Body of pancreas (tissue), 4 donors: ENCODE data around the gene EHBP1. TPM values are rescaled to one million over a fixed set of nuclear protein-coding genes. Genes with fewer than 3 reads are reported as not detected.
A peak's percentile ranks its signal among the peaks of the same experiment; 100 is the strongest.

Experiments used
- ATAC-seq: fragments of 150-250 bp; one replicate; pipeline ENCODE4 v1.9.1; 2016
- DNase-seq, 4 donors: peaks; one replicate each; pipeline ENCODE4 v3.0.0-alpha.2; 2019
- H3K27ac ChIP-seq, 4 donors: fragments of 200-600 bp; sonication (generic); 1 replicate in 3 of 4; 2 replicates in 1 of 4; pipeline versions ENCODE4 v1.5.1 to v1.6.1; 2016 to 2019; ENCODE audit warnings: mild to moderate bottlenecking in 1 of 4, mixed read lengths in 1 of 4, moderate library complexity in 1 of 4
- H3K27me3 ChIP-seq, 2 donors: fragments of 200-600 bp; sonication (generic); one replicate each; pipeline ENCODE4 v1.6.0; 2016; ENCODE audit warnings: mild to moderate bottlenecking in 1 of 2
- H3K36me3 ChIP-seq, 2 donors: fragments of 200-600 bp; sonication (generic); replicated peaks in 1 of 2; 2 replicates each; pipeline ENCODE4 v1.5.1; 2016; ENCODE audit warnings: low read depth in 2 of 2; ENCODE audit not compliant: insufficient read depth in 1 of 2
- H3K4me1 ChIP-seq: fragments of 200-600 bp; sonication (generic); one replicate; pipeline ENCODE4 v1.6.0; 2016
- H3K4me3 ChIP-seq, 2 donors: fragments of 200-600 bp; sonication (generic); 1 replicate in 1 of 2; 2 replicates in 1 of 2; pipeline ENCODE4 v1.5.1; 2016 to 2019
- H3K9me3 ChIP-seq, 3 donors: fragments of 200-600 bp; sonication (generic); 1 replicate in 2 of 3; 2 replicates in 1 of 3; pipeline ENCODE4 v1.5.1; 2016
- CTCF ChIP-seq, 7 experiments: fragments of 450-650 bp in 4 of 7; fragments of 200-600 bp in 3 of 7; sonication (generic) in 3 of 7; IDR thresholded peaks; one replicate each; pipeline ENCODE4 v1.5.1; 2016 to 2019; ENCODE audit warnings: antibody characterized with exemption in 7 of 7
- POLR2A ChIP-seq, 3 donors: fragments of 450-650 bp; IDR thresholded peaks; one replicate each; pipeline ENCODE4 v1.6.1; 2016; ENCODE audit warnings: antibody characterized with exemption in 3 of 3, mild to moderate bottlenecking in 2 of 3
- WGBS, 2 donors: methylation state at CpG; one replicate each; pipeline ENCODE4 v1.1.5; 2017; 5-methylcytosine and 5-hydroxymethylcytosine counted together
- intact Hi-C: fragments of 100-400 bp; cut with DNase I; formaldehyde crosslinking; loops from one replicate; pipeline ENCODE4 v1.15.1; 2023
- total RNA-seq, 2 donors: library from RNA; depleted of rRNA; stranded (reverse); fragments of >200 nt; gene quantifications; one replicate each; pipeline ENCODE4 v1.1.0, GENCODE V29; 2016

Gene EHBP1
- total RNA-seq, 2 donors from 2014 or later: 43.6 to 45.8 TPM

- Histone ChIP-seq H3K4me3 (no peak overlapping the region), H3K9me3 (no peaks in the 10 kb centered on the region), H3K27me3 (no peaks in the 10 kb centered on the region), H3K4me1 (peaks cover 11% of the 10 kb centered on the region), H3K27ac (no peak overlapping the region), H3K36me3 (no peaks in the 10 kb centered on the region)
- DNase-seq (no peak), ATAC-seq (no peak)
- 93 to 100% methylated on average over 1 of the region's 1 CpG for WGBS, 2 donors
- no peak for TF ChIP-seq POLR2A (IDR thresholded peaks at IDR 0.05)
- TF ChIP-seq CTCF (IDR thresholded peaks at IDR 0.05): no peak
- intact Hi-C loops: no loop called here
Observed at GRCh38 chr2:62723253-62723652, 17.7 kb downstream of the EHBP1 start.

- DNase-seq (no peak), ATAC-seq (no peak)
- H3K4me1 ChIP-seq: peaks cover 11% of the 10 kb centered on the region
- no peaks in the 10 kb centered on the region for H3K36me3 ChIP-seq
- intact Hi-C loops: no loop called here
- 94 to 100% methylated on average over 2 of the region's 2 CpGs for WGBS, 2 donors
- H3K4me3 ChIP-seq: no peak overlapping the region
- no peak overlapping the region for H3K27ac ChIP-seq
- no peaks in the 10 kb centered on the region for H3K9me3 ChIP-seq
- no peaks in the 10 kb centered on the region for H3K27me3 ChIP-seq
- TF ChIP-seq CTCF (IDR thresholded peaks at IDR 0.05) (no peak), POLR2A (IDR thresholded peaks at IDR 0.05) (no peak)
Observed at GRCh38 chr2:62724106-62724505, 18.6 kb downstream of the EHBP1 start.

- intact Hi-C loops: no loop called here
- DNase-seq: peak; percentile 23 to 60 (median 36)
Observed at GRCh38 chr2:62724886-62725711, 19.6 kb downstream of the EHBP1 start.

GRCh38 chr2:62725712-62726055 is 20.2 kb downstream of the EHBP1 start:
- Histone ChIP-seq H3K36me3 (no peaks in the 10 kb centered on the region), H3K4me3 (no peak overlapping the region), H3K27me3 (no peaks in the 10 kb centered on the region), H3K4me1 (peaks cover 11% of the 10 kb centered on the region), H3K9me3 (no peaks in the 10 kb centered on the region), H3K27ac (no peak overlapping the region)
- intact Hi-C loops: no loop called here
- WGBS, 2 donors: 100% methylated on average over 2 to 3 of the region's 3 CpGs
- no peak for DNase-seq
- no peak for TF ChIP-seq CTCF (IDR thresholded peaks at IDR 0.05)
- TF ChIP-seq POLR2A (IDR thresholded peaks at IDR 0.05): no peak
- ATAC-seq: no peak

More at GRCh38 chr2:62724886-62725711, 19.6 kb downstream of the EHBP1 start:
- Histone ChIP-seq H3K27ac (no peak overlapping the region), H3K27me3 (no peaks in the 10 kb centered on the region), H3K4me1 (peaks cover 11% of the 10 kb centered on the region), H3K4me3 (no peak overlapping the region), H3K9me3 (no peaks in the 10 kb centered on the region), H3K36me3 (no peaks in the 10 kb centered on the region)
- ATAC-seq: peak; percentile 55
- TF ChIP-seq CTCF (IDR thresholded peaks at IDR 0.05) (peak in 3 of 7 experiments; percentile 20 to 46 (median 38)), POLR2A (IDR thresholded peaks at IDR 0.05) (no peak)
- WGBS, 2 donors: 91% methylated on average over 10 of the region's 10 CpGs
